Body of pancreas (tissue), 4 donors: ENCODE results near the gene EPHB2. TPM values are rescaled to one million over a fixed set of nuclear protein-coding genes. Genes with fewer than 3 reads are reported as not detected.

Experiments used
- ATAC-seq: fragments of 150-250 bp; one replicate; pipeline ENCODE4 v1.9.1; 2016
- DNase-seq, 4 donors: peaks; one replicate each; pipeline ENCODE4 v3.0.0-alpha.2; 2019
- H3K27ac ChIP-seq, 4 donors: fragments of 200-600 bp; sonication (generic); 1 replicate in 3 of 4; 2 replicates in 1 of 4; pipeline versions ENCODE4 v1.5.1 to v1.6.1; 2016 to 2019; ENCODE audit warnings: mild to moderate bottlenecking in 1 of 4, mixed read lengths in 1 of 4, moderate library complexity in 1 of 4
- H3K27me3 ChIP-seq, 2 donors: fragments of 200-600 bp; sonication (generic); one replicate each; pipeline ENCODE4 v1.6.0; 2016; ENCODE audit warnings: mild to moderate bottlenecking in 1 of 2
- H3K36me3 ChIP-seq, 2 donors: fragments of 200-600 bp; sonication (generic); replicated peaks in 1 of 2; 2 replicates each; pipeline ENCODE4 v1.5.1; 2016; ENCODE audit warnings: low read depth in 2 of 2; ENCODE audit not compliant: insufficient read depth in 1 of 2
- H3K4me1 ChIP-seq: fragments of 200-600 bp; sonication (generic); one replicate; pipeline ENCODE4 v1.6.0; 2016
- H3K4me3 ChIP-seq, 2 donors: fragments of 200-600 bp; sonication (generic); 1 replicate in 1 of 2; 2 replicates in 1 of 2; pipeline ENCODE4 v1.5.1; 2016 to 2019
- H3K9me3 ChIP-seq, 3 donors: fragments of 200-600 bp; sonication (generic); 1 replicate in 2 of 3; 2 replicates in 1 of 3; pipeline ENCODE4 v1.5.1; 2016
- POLR2A ChIP-seq, 3 donors: fragments of 450-650 bp; IDR thresholded peaks; one replicate each; pipeline ENCODE4 v1.6.1; 2016; ENCODE audit warnings: antibody characterized with exemption in 3 of 3, mild to moderate bottlenecking in 2 of 3
- WGBS, 2 donors: methylation state at CpG; one replicate each; pipeline ENCODE4 v1.1.5; 2017; 5-methylcytosine and 5-hydroxymethylcytosine counted together
- intact Hi-C: fragments of 100-400 bp; cut with DNase I; formaldehyde crosslinking; loops from one replicate; pipeline ENCODE4 v1.15.1; 2023
- total RNA-seq, 2 donors: library from RNA; depleted of rRNA; stranded (reverse); fragments of >200 nt; gene quantifications; one replicate each; pipeline ENCODE4 v1.1.0, GENCODE V29; 2016
- TF ChIP-seq, protein P1 (sequence below), 7 experiments: fragments of 450-650 bp in 4 of 7; fragments of 200-600 bp in 3 of 7; sonication (generic) in 3 of 7; IDR thresholded peaks; one replicate each; pipeline ENCODE4 v1.5.1; 2016 to 2019; ENCODE audit warnings: antibody characterized with exemption in 7 of 7

The EPHB2 gene
- total RNA-seq, 2 donors from 2014 or later, result 2.9 to 7.9 TPM

DNA sequence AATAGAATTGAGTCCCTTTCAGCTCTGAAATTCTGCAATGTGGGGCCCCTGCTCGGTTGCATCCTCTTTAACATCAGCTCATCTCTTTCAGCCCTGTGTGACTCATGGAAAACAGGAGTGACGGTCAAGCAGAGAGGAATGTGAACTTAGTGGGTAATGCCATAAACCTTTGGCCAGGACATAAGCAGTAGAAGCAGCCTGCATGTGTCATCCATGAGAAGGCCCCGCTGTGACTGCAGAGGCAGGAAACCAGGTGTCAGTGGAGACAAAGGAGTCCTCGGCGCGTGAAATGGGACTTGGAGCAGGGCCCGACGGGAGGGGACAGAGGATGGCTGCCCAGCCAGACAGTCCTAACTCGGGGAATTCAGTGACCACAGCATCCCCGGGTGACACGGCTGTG lies 21.1 kb upstream of the EPHB2 start:
- DNase-seq (no peak), ATAC-seq (no peak)
- intact Hi-C loops, result no loop called here
- no peaks in the 10 kb centered on the region for H3K9me3 ChIP-seq
- H3K27ac ChIP-seq, result no peak overlapping the region
- H3K27me3 ChIP-seq, result no peaks in the 10 kb centered on the region
- H3K36me3 ChIP-seq, result no peaks in the 10 kb centered on the region
- TF ChIP-seq, protein P1, sequence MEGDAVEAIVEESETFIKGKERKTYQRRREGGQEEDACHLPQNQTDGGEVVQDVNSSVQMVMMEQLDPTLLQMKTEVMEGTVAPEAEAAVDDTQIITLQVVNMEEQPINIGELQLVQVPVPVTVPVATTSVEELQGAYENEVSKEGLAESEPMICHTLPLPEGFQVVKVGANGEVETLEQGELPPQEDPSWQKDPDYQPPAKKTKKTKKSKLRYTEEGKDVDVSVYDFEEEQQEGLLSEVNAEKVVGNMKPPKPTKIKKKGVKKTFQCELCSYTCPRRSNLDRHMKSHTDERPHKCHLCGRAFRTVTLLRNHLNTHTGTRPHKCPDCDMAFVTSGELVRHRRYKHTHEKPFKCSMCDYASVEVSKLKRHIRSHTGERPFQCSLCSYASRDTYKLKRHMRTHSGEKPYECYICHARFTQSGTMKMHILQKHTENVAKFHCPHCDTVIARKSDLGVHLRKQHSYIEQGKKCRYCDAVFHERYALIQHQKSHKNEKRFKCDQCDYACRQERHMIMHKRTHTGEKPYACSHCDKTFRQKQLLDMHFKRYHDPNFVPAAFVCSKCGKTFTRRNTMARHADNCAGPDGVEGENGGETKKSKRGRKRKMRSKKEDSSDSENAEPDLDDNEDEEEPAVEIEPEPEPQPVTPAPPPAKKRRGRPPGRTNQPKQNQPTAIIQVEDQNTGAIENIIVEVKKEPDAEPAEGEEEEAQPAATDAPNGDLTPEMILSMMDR (IDR thresholded peaks at IDR 0.05), result no peak
- TF ChIP-seq POLR2A (IDR thresholded peaks at IDR 0.05), result no peak
- H3K4me1 ChIP-seq, result no peaks in the 10 kb centered on the region
- WGBS, 2 donors, result 71 to 88% methylated on average over 11 of the region's 11 CpGs
- H3K4me3 ChIP-seq, result no peak overlapping the region

DNA sequence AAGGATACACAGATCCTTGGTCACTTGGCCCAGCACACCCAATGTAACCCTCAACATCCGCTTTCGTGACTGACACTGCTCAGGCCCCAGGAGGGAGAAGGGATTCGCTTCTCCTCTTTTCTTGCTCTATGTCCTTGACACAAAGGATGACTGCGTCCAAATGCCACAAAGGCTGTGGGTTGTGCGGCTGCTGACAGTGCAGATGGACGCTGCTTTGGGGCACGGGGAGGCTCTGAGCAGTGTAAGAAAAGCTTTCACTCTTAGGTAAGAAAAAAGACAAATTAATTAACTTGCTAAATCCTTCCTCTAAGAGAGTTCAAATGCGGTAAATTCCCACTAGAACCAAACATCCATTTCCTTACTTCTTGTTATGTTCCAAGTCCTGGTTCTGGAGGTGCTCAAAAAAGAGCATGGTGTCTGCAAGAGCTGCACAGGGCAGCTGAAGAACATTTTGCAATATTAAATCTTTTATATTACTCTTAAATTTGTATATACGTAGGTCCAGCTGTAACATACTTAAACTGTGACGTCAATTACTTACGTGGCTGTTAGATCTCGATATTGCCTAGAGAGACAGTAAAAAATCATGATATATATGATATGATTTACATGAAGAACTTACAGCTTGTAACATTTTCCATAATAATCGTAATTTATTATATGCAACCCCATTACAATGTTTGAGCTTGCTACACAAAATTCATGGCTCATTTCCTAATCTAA lies 19.4 kb upstream of the EPHB2 start:
- Histone ChIP-seq H3K36me3 (no peaks in the 10 kb centered on the region), H3K27ac (no peak overlapping the region)
- ATAC-seq, result no peak

DNA sequence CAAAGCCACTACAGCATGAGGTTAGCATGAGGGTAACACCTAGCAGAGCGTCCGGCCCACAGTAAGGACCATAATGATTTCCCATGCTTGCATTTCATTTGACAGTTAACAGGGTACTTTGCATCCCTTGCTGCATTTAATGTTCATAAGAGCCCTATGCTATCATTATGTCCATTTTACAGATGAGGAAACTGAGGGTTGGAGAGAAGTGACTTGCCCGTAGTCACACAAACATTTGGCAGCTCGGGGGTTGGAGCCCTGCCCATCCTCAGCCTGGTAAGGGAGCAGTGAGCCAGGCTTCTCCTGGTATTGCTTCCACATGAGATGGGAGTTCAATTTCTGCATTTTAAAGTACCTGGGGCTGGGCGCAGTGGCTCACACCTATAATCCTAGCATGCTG lies 16.5 kb upstream of the EPHB2 start:
- Histone ChIP-seq H3K9me3 (no peaks in the 10 kb centered on the region), H3K27me3 (no peaks in the 10 kb centered on the region), H3K27ac (no peak overlapping the region), H3K36me3 (no peaks in the 10 kb centered on the region), H3K4me1 (no peaks in the 10 kb centered on the region), H3K4me3 (no peak overlapping the region)
- TF ChIP-seq POLR2A (IDR thresholded peaks at IDR 0.05), result no peak
- TF ChIP-seq, protein P1 (IDR thresholded peaks at IDR 0.05), result no peak
- ATAC-seq (no peak), DNase-seq (no peak)
- intact Hi-C loops, result no loop called here
- WGBS, 2 donors, result 82 to 87% methylated on average over 5 of the region's 5 CpGs

More for the DNA sequence above, 19.4 kb upstream of the EPHB2 start:
- Histone ChIP-seq H3K9me3 (no peaks in the 10 kb centered on the region), H3K27me3 (no peaks in the 10 kb centered on the region), H3K4me1 (no peaks in the 10 kb centered on the region), H3K4me3 (no peak overlapping the region)
- WGBS, 2 donors, result 78 to 79% methylated on average over 13 of the region's 13 CpGs
- no peak for DNase-seq
- intact Hi-C loops, result no loop called here
- no peak for TF ChIP-seq POLR2A (IDR thresholded peaks at IDR 0.05)
- TF ChIP-seq, protein P1 (IDR thresholded peaks at IDR 0.05), result no peak

DNA sequence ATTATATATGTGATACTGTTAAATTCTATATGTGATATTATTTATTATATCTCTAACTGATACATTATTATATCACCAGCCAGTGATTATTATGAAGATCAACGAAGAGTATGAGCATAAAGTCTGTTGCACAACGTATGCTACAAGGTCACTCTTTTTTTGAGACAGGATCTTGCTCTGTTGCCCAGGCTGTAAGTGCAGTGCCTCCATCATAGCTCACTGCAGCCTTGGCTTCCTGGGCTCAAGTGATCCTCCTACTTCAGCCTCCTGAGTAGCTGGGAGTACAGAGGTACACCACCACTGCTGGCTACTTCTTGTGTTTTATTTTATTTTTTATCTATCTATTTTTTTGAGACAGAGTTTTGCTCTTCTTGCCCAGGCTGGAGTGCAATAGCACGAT lies 14.0 kb upstream of the EPHB2 start:
- WGBS, 2 donors, result 68 to 69% methylated on average over 3 of the region's 3 CpGs
- no peaks in the 10 kb centered on the region for H3K4me1 ChIP-seq
- no peaks in the 10 kb centered on the region for H3K36me3 ChIP-seq
- no peak for TF ChIP-seq POLR2A (IDR thresholded peaks at IDR 0.05)
- TF ChIP-seq, protein P1 (IDR thresholded peaks at IDR 0.05), result no peak
- intact Hi-C loops, result no loop called here
- H3K9me3 ChIP-seq, result no peaks in the 10 kb centered on the region
- DNase-seq, result no peak
- H3K27me3 ChIP-seq, result no peaks in the 10 kb centered on the region
- no peak overlapping the region for H3K4me3 ChIP-seq
- no peak overlapping the region for H3K27ac ChIP-seq
- no peak for ATAC-seq

DNA sequence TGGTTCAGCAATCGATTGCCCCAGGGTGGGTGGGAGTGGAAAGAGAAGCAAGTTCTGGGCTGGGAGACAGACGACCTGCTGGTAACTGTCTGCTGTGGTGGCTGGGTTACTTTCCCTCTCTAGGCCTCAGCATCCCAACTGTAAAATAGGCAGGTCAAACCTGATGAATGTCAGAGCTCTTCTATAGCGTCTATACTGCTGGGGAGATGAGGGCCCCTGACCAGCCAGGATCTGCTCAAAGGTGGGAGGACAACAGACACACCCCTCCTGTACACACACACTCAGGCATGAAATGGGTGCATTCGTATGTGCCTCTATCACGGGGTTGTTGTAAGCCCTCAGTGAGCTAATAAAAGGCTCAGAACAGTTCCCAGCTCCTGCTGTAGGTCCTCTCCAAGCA lies 12.7 kb upstream of the EPHB2 start:
- TF ChIP-seq, protein P1 (IDR thresholded peaks at IDR 0.05), result no peak
- no peak for TF ChIP-seq POLR2A (IDR thresholded peaks at IDR 0.05)
- ATAC-seq (no peak), DNase-seq (no peak)
- 50 to 73% methylated on average over 1 to 5 of the region's 5 CpGs for WGBS, 2 donors
- Histone ChIP-seq H3K27ac (no peak overlapping the region), H3K9me3 (no peaks in the 10 kb centered on the region), H3K36me3 (no peaks in the 10 kb centered on the region), H3K4me3 (no peak overlapping the region), H3K27me3 (no peaks in the 10 kb centered on the region), H3K4me1 (no peaks in the 10 kb centered on the region)
- intact Hi-C loops, result no loop called here
